HepG2 (cell line): ENCODE measurements around the gene KCNH6. TPM values are rescaled to one million over a fixed set of nuclear protein-coding genes. Genes with fewer than 3 reads are reported as not detected.
A peak's percentile ranks its signal among the peaks of the same experiment; 100 is the strongest.

Experiments used
- CCDC6 ChIP-seq: sonication (generic); formaldehyde crosslinking; IDR thresholded peaks from 2 replicates; pipeline ENCODE4 v1.8.1; 2022; ENCODE audit warnings: mild to moderate bottlenecking, missing genetic modification reagents, moderate library complexity
- CEBPB ChIP-seq: IDR thresholded peaks from 2 replicates; pipeline ENCODE4 v1.6.1; 2011; ENCODE audit warnings: low read depth, low read length, improper control_type of control experiment, borderline replicate concordance
- ELF4 ChIP-seq: sonication (generic); formaldehyde crosslinking; IDR thresholded peaks from 2 replicates; pipeline ENCODE4 v1.5.0; 2020; ENCODE audit warnings: missing genetic modification reagents, mild to moderate bottlenecking, moderate library complexity, borderline replicate concordance
- HIC2 ChIP-seq: sonication (generic); formaldehyde crosslinking; IDR thresholded peaks from 2 replicates; pipeline ENCODE4 v1.9.0; 2022; ENCODE audit warnings: low read depth, missing genetic modification reagents
- MED1 ChIP-seq: sonication (generic); formaldehyde crosslinking; IDR thresholded peaks from 2 replicates; pipeline ENCODE4 v1.4.0; 2020; ENCODE audit warnings: missing genetic modification reagents
- NFATC3 ChIP-seq: sonication (generic); formaldehyde crosslinking; IDR thresholded peaks from 2 replicates; pipeline ENCODE4 v1.5.1; 2020; ENCODE audit warnings: mild to moderate bottlenecking, missing genetic modification reagents
- SRY ChIP-seq: sonication (generic); formaldehyde crosslinking; IDR thresholded peaks from 2 replicates; pipeline ENCODE4 v1.8.0; 2022; ENCODE audit warnings: mild to moderate bottlenecking, missing genetic modification reagents
- YY1 ChIP-seq: IDR thresholded peaks from 2 replicates; pipeline ENCODE4 v1.6.1; 2011; ENCODE audit warnings: low read length, low read depth, moderate library complexity, mild to moderate bottlenecking; ENCODE audit not compliant: insufficient read depth, insufficient replicate concordance
- ZBTB44 ChIP-seq: sonication (generic); formaldehyde crosslinking; IDR thresholded peaks from 2 replicates; pipeline ENCODE4 v1.4.0; 2020; ENCODE audit warnings: missing genetic modification reagents
- ZHX2 ChIP-seq, 2 experiments: sonication (generic) in 1 of 2; formaldehyde crosslinking in 1 of 2; IDR thresholded peaks; 2 replicates each; pipeline versions ENCODE4 v1.6.1 to v1.9.0; 2014 to 2022; ENCODE audit warnings: antibody characterized with exemption in 1 of 2, borderline replicate concordance in 1 of 2, inconsistent platforms in 1 of 2, low read depth in 1 of 2, missing genetic modification reagents in 1 of 2
- ZNF337 ChIP-seq: sonication (generic); formaldehyde crosslinking; IDR thresholded peaks from 2 replicates; pipeline ENCODE4 v1.5.1; 2020; ENCODE audit warnings: missing genetic modification reagents, low read depth, mild to moderate bottlenecking, borderline replicate concordance
- ZNF441 ChIP-seq: sonication (generic); formaldehyde crosslinking; IDR thresholded peaks from 2 replicates; pipeline ENCODE4 v1.7.0; 2021; ENCODE audit warnings: missing genetic modification reagents, borderline replicate concordance
- ZNF512 ChIP-seq: sonication (generic); formaldehyde crosslinking; IDR thresholded peaks from 2 replicates; pipeline ENCODE4 v1.4.0; 2020; ENCODE audit warnings: mild to moderate bottlenecking, missing genetic modification reagents
- ZNF777 ChIP-seq: sonication (generic); formaldehyde crosslinking; IDR thresholded peaks from 2 replicates; pipeline ENCODE4 v1.4.0; 2020; ENCODE audit warnings: missing genetic modification reagents
- polyA plus RNA-seq, 8 experiments: library from polyadenylated mRNA; depleted of rRNA in 3 of 8; stranded (reverse) in 7 of 8; unstranded in 1 of 8; fragments of >200 nt; fragmentation: Illumina TruSeq in 4 of 8; extraction: Trizol in 4 of 8; gene quantifications; 2 replicates each; pipeline versions ENCODE4 v1.2.1 to v1.2.3, GENCODE V29; 2011 to 2016; ENCODE audit warnings: low read depth in 4 of 8, missing spikeins in 1 of 8, mixed read lengths in 1 of 8; ENCODE audit not compliant: insufficient read depth in 1 of 8
- total RNA-seq, 5 experiments: library from RNA; depleted of rRNA; stranded (reverse); fragments of >200 nt; fragmentation: Illumina TruSeq; extraction: Trizol; gene quantifications; 2 replicates each; pipeline ENCODE4 v1.2.3, GENCODE V29; 2016; ENCODE audit warnings: low read depth in 1 of 5

The KCNH6 gene
- total and polyA plus RNA-seq, 2 of the 13 experiments (the other 11 are each of a cell fraction or from before 2014, with no cell fraction given): 0.05 to 0.18 TPM

- TF ChIP-seq ZHX2 (IDR thresholded peaks at IDR 0.05; ENCODE audit: low read depth) (no peak), ZHX2 (CRISPR knock-in tag; IDR thresholded peaks at IDR 0.05; ENCODE audit: borderline replicate concordance) (no peak), ZBTB44 (CRISPR knock-in tag) (no peak), CCDC6 (no peak), SRY (CRISPR knock-in tag) (peak; percentile 91; the same call in 1 of the 2 replicates), ZNF512 (CRISPR knock-in tag) (0 out of 2 replicates have a peak, but pooled peaks have one; percentile 28), MED1 (no peak), ZNF441 (CRISPR knock-in tag) (no peak), YY1 (no peak), NFATC3 (peak; percentile 82; the same call in 1 of the 2 replicates), ZNF777 (CRISPR knock-in tag) (no peak), ZNF337 (CRISPR knock-in tag) (no peak), ELF4 (CRISPR knock-in tag) (no peak), CEBPB (no peak), HIC2 (no peak)
These were observed 26.3 kb downstream of the KCNH6 start (continued) for GRCh38 chr17:63549289-63549945.
